ENCODE measurements around the gene NUP188.
A peak's percentile ranks its signal among the peaks of the same experiment; 100 is the strongest.

NUP188 gene

DNA sequence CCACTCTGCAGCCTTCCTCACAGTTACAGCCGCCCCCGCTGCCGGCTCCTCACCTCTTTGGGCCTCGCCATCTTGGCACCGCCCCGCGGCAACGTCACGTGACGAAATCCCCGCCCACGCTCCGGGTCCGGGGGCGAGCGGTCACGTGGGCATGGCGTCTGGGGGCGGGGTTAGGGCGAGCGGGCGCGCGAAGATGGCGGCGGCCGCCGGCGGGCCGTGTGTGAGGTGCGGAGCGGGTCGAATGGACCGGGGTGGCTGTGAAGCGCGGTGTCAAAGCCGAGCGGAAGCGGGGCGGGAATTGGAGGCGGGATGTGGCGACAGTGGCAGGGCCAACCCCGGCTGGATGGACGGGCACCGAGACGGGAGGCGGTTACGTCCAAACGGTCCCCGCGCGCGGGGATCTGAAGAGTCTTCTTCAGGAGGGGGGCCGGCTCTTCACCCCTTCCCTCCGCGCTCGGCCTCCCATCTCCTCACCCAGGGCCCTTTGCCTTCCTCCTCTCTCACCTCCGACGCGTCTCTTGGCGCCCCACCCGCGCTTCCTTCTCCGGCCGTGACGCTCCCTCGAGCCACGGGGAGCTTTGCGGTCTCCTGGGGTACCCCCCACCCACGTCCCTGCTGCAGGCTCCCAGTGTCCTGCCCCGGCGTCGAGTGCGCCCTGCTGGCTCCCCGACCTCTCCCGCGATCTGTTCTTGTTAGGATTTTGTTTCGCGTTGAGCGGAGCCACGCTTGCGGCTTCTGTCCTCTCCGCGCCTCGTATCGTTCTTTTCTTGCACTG lies at the start of gene NUP188, which contains the start of gene DOLK (continued):
- TF ChIP-seq, protein P1, sequence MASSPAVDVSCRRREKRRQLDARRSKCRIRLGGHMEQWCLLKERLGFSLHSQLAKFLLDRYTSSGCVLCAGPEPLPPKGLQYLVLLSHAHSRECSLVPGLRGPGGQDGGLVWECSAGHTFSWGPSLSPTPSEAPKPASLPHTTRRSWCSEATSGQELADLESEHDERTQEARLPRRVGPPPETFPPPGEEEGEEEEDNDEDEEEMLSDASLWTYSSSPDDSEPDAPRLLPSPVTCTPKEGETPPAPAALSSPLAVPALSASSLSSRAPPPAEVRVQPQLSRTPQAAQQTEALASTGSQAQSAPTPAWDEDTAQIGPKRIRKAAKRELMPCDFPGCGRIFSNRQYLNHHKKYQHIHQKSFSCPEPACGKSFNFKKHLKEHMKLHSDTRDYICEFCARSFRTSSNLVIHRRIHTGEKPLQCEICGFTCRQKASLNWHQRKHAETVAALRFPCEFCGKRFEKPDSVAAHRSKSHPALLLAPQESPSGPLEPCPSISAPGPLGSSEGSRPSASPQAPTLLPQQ (tag by site-specific recombination; IDR thresholded peaks at IDR 0.05), result peak; percentile 90
- TF ChIP-seq PRDM1 (tag by site-specific recombination; IDR thresholded peaks at IDR 0.05), result no peak
- peak; percentile 99 for TF ChIP-seq EGR2 (tag by site-specific recombination; IDR thresholded peaks at IDR 0.05; ENCODE audit: low read depth)
- TF ChIP-seq, protein P2, sequence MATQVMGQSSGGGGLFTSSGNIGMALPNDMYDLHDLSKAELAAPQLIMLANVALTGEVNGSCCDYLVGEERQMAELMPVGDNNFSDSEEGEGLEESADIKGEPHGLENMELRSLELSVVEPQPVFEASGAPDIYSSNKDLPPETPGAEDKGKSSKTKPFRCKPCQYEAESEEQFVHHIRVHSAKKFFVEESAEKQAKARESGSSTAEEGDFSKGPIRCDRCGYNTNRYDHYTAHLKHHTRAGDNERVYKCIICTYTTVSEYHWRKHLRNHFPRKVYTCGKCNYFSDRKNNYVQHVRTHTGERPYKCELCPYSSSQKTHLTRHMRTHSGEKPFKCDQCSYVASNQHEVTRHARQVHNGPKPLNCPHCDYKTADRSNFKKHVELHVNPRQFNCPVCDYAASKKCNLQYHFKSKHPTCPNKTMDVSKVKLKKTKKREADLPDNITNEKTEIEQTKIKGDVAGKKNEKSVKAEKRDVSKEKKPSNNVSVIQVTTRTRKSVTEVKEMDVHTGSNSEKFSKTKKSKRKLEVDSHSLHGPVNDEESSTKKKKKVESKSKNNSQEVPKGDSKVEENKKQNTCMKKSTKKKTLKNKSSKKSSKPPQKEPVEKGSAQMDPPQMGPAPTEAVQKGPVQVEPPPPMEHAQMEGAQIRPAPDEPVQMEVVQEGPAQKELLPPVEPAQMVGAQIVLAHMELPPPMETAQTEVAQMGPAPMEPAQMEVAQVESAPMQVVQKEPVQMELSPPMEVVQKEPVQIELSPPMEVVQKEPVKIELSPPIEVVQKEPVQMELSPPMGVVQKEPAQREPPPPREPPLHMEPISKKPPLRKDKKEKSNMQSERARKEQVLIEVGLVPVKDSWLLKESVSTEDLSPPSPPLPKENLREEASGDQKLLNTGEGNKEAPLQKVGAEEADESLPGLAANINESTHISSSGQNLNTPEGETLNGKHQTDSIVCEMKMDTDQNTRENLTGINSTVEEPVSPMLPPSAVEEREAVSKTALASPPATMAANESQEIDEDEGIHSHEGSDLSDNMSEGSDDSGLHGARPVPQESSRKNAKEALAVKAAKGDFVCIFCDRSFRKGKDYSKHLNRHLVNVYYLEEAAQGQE (tag by site-specific recombination; IDR thresholded peaks at IDR 0.05), result peak; percentile 31; the same call in 1 of the 2 replicates
- peak; percentile 33; the same call in 1 of the 2 replicates for TF ChIP-seq ZNF366 (tag by site-specific recombination; conservative IDR thresholded peaks at IDR 0.05)
- 0 out of 2 replicates have a peak, but pooled peaks have one; percentile 2 for TF ChIP-seq FEZF1 (tag by site-specific recombination; IDR thresholded peaks at IDR 0.05)
- TF ChIP-seq ZNF660 (tag by site-specific recombination; IDR thresholded peaks at IDR 0.05), result peak; percentile 60; the same call in 1 of the 2 replicates
- peak; percentile 90 for TF ChIP-seq KLF10 (tag by site-specific recombination; IDR thresholded peaks at IDR 0.05)
- peak; percentile 46; the same call in 1 of the 2 replicates for TF ChIP-seq ZBTB17 (tag by site-specific recombination; IDR thresholded peaks at IDR 0.05)
- TF ChIP-seq ZNF292 (tag by site-specific recombination; IDR thresholded peaks at IDR 0.05; ENCODE audit: borderline replicate concordance, low read depth), result no peak
- no peak for TF ChIP-seq ZNF473 (tag by site-specific recombination; IDR thresholded peaks at IDR 0.05)
- TF ChIP-seq, protein P3, sequence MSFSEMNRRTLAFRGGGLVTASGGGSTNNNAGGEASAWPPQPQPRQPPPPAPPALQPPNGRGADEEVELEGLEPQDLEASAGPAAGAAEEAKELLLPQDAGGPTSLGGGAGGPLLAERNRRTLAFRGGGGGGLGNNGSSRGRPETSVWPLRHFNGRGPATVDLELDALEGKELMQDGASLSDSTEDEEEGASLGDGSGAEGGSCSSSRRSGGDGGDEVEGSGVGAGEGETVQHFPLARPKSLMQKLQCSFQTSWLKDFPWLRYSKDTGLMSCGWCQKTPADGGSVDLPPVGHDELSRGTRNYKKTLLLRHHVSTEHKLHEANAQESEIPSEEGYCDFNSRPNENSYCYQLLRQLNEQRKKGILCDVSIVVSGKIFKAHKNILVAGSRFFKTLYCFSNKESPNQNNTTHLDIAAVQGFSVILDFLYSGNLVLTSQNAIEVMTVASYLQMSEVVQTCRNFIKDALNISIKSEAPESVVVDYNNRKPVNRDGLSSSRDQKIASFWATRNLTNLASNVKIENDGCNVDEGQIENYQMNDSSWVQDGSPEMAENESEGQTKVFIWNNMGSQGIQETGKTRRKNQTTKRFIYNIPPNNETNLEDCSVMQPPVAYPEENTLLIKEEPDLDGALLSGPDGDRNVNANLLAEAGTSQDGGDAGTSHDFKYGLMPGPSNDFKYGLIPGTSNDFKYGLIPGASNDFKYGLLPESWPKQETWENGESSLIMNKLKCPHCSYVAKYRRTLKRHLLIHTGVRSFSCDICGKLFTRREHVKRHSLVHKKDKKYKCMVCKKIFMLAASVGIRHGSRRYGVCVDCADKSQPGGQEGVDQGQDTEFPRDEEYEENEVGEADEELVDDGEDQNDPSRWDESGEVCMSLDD (tag by site-specific recombination; IDR thresholded peaks at IDR 0.05), result peak; percentile 88
- no peak for TF ChIP-seq GLI2 (tag by site-specific recombination; IDR thresholded peaks at IDR 0.05; ENCODE audit: borderline replicate concordance, low read depth)
- TF ChIP-seq ZNF768 (tag by site-specific recombination; IDR thresholded peaks at IDR 0.05), result no peak
- TF ChIP-seq, protein P4, sequence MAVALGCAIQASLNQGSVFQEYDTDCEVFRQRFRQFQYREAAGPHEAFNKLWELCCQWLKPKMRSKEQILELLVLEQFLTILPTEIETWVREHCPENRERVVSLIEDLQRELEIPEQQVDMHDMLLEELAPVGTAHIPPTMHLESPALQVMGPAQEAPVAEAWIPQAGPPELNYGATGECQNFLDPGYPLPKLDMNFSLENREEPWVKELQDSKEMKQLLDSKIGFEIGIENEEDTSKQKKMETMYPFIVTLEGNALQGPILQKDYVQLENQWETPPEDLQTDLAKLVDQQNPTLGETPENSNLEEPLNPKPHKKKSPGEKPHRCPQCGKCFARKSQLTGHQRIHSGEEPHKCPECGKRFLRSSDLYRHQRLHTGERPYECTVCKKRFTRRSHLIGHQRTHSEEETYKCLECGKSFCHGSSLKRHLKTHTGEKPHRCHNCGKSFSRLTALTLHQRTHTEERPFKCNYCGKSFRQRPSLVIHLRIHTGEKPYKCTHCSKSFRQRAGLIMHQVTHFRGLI (tag by site-specific recombination; IDR thresholded peaks at IDR 0.05), result peak; percentile 54; the same call in 1 of the 2 replicates
- no peak for TF ChIP-seq ZNF140 (tag by site-specific recombination; IDR thresholded peaks at IDR 0.05)
- TF ChIP-seq ZNF202 (tag by site-specific recombination; IDR thresholded peaks at IDR 0.05; ENCODE audit: borderline replicate concordance), result no peak
- no peak for TF ChIP-seq ZNF791 (tag by site-specific recombination; IDR thresholded peaks at IDR 0.05)
- TF ChIP-seq, protein P5, sequence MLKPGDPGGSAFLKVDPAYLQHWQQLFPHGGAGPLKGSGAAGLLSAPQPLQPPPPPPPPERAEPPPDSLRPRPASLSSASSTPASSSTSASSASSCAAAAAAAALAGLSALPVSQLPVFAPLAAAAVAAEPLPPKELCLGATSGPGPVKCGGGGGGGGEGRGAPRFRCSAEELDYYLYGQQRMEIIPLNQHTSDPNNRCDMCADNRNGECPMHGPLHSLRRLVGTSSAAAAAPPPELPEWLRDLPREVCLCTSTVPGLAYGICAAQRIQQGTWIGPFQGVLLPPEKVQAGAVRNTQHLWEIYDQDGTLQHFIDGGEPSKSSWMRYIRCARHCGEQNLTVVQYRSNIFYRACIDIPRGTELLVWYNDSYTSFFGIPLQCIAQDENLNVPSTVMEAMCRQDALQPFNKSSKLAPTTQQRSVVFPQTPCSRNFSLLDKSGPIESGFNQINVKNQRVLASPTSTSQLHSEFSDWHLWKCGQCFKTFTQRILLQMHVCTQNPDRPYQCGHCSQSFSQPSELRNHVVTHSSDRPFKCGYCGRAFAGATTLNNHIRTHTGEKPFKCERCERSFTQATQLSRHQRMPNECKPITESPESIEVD (tag by site-specific recombination; IDR thresholded peaks at IDR 0.05), result no peak
- TF ChIP-seq, protein P6, sequence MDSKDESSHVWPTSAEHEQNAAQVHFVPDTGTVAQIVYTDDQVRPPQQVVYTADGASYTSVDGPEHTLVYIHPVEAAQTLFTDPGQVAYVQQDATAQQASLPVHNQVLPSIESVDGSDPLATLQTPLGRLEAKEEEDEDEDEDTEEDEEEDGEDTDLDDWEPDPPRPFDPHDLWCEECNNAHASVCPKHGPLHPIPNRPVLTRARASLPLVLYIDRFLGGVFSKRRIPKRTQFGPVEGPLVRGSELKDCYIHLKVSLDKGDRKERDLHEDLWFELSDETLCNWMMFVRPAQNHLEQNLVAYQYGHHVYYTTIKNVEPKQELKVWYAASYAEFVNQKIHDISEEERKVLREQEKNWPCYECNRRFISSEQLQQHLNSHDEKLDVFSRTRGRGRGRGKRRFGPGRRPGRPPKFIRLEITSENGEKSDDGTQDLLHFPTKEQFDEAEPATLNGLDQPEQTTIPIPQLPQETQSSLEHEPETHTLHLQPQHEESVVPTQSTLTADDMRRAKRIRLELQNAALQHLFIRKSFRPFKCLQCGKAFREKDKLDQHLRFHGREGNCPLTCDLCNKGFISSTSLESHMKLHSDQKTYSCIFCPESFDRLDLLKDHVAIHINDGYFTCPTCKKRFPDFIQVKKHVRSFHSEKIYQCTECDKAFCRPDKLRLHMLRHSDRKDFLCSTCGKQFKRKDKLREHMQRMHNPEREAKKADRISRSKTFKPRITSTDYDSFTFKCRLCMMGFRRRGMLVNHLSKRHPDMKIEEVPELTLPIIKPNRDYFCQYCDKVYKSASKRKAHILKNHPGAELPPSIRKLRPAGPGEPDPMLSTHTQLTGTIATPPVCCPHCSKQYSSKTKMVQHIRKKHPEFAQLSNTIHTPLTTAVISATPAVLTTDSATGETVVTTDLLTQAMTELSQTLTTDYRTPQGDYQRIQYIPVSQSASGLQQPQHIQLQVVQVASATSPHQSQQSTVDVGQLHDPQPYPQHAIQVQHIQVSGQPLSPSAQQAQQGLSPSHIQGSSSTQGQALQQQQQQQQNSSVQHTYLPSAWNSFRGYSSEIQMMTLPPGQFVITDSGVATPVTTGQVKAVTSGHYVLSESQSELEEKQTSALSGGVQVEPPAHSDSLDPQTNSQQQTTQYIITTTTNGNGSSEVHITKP (tag by site-specific recombination; IDR thresholded peaks at IDR 0.05), result peak; percentile 92
- peak; percentile 80 for TF ChIP-seq ZBTB48 (tag by site-specific recombination; IDR thresholded peaks at IDR 0.05)
- TF ChIP-seq, protein P7, sequence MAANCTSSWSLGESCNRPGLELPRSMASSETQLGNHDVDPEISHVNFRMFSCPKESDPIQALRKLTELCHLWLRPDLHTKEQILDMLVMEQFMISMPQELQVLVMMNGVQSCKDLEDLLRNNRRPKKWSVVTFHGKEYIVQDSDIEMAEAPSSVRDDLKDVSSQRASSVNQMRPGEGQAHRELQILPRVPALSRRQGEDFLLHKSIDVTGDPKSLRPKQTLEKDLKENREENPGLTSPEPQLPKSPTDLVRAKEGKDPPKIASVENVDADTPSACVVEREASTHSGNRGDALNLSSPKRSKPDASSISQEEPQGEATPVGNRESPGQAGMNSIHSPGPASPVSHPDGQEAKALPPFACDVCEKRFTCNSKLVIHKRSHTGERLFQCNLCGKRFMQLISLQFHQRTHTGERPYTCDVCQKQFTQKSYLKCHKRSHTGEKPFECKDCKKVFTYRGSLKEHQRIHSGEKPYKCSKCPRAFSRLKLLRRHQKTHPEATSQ (tag by site-specific recombination; IDR thresholded peaks at IDR 0.05), result peak; percentile 92

Measured in HEK293 (cell line).